ENCODE measurements around the gene ATRAID.

DNA sequence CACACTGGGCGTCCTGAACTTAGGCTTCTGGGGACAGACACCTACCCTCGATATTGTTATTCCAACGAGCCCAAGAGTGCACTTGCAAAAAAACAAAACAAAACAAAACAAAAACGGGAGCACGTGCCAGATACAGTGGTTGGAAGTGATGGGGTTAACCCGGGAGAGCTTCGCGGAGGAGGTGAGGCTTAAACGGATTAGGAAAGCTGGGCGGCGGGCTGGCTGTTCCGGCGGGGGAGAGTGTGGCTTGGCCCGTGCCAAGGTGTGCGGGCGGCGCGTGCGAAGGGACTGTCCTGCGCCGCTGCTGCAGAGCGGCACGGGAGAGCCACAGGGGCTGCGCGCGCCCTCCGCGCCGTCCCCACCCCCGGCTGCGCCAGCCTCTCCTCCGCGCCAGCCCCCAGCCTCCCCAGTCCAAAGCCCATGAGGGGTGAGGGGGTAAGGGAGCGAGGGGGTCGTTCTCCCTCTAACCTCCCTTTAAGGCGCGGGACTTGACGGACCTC is 52.5 kb downstream of the ATRAID start:
- TF ChIP-seq POLR2A (IDR thresholded peaks at IDR 0.05), result no peak
- TF ChIP-seq, protein P1, sequence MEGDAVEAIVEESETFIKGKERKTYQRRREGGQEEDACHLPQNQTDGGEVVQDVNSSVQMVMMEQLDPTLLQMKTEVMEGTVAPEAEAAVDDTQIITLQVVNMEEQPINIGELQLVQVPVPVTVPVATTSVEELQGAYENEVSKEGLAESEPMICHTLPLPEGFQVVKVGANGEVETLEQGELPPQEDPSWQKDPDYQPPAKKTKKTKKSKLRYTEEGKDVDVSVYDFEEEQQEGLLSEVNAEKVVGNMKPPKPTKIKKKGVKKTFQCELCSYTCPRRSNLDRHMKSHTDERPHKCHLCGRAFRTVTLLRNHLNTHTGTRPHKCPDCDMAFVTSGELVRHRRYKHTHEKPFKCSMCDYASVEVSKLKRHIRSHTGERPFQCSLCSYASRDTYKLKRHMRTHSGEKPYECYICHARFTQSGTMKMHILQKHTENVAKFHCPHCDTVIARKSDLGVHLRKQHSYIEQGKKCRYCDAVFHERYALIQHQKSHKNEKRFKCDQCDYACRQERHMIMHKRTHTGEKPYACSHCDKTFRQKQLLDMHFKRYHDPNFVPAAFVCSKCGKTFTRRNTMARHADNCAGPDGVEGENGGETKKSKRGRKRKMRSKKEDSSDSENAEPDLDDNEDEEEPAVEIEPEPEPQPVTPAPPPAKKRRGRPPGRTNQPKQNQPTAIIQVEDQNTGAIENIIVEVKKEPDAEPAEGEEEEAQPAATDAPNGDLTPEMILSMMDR (IDR thresholded peaks at IDR 0.05), result no peak
